ENCODE results near the gene COMMD4. TPM values are rescaled to one million over a fixed set of nuclear protein-coding genes. Genes with fewer than 3 reads are reported as not detected.

The COMMD4 gene
- total RNA-seq, 1 donor = 68.4 TPM

- Histone ChIP-seq H3K36me3 (ENCODE audit: insufficient read depth, low read length) (peaks cover 52% of the 10 kb centered on the region), H3K4me1 (ENCODE audit: insufficient read depth, low read length) (peaks cover 21% of the 10 kb centered on the region), H2AFZ (ENCODE audit: low read length) (no peak overlapping the region), H3K79me2 (ENCODE audit: insufficient read depth, low read length) (peaks cover 14% of the 10 kb centered on the region), H3K4me3 (ENCODE audit: insufficient read depth, low read length) (no peak overlapping the region), H3K27ac (ENCODE audit: low read depth, low read length) (no peak overlapping the region), H4K20me1 (ENCODE audit: insufficient read depth, low read length) (peaks cover 12% of the 10 kb centered on the region), H3K27me3 (ENCODE audit: insufficient read depth, low read length) (no peaks in the 10 kb centered on the region), H3K9me3 (ENCODE audit: low read depth, low read length) (no peaks in the 10 kb centered on the region), H3K4me2 (ENCODE audit: insufficient read depth, low read length) (no peak overlapping the region)
- TF ChIP-seq, protein P1, sequence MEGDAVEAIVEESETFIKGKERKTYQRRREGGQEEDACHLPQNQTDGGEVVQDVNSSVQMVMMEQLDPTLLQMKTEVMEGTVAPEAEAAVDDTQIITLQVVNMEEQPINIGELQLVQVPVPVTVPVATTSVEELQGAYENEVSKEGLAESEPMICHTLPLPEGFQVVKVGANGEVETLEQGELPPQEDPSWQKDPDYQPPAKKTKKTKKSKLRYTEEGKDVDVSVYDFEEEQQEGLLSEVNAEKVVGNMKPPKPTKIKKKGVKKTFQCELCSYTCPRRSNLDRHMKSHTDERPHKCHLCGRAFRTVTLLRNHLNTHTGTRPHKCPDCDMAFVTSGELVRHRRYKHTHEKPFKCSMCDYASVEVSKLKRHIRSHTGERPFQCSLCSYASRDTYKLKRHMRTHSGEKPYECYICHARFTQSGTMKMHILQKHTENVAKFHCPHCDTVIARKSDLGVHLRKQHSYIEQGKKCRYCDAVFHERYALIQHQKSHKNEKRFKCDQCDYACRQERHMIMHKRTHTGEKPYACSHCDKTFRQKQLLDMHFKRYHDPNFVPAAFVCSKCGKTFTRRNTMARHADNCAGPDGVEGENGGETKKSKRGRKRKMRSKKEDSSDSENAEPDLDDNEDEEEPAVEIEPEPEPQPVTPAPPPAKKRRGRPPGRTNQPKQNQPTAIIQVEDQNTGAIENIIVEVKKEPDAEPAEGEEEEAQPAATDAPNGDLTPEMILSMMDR (IDR thresholded peaks at IDR 0.05; ENCODE audit: extremely low read depth, low read depth, low read length) = no peak
- peak; percentile 47 for DNase-seq (ENCODE audit: insufficient read length, low spot score, missing footprints)
Measured at GRCh38 chr15:75366163-75366562, 30.3 kb downstream of the COMMD4 start.

GRCh38 chr15:75367006-75367405, 31.1 kb downstream of the COMMD4 start:
- peak overlapping the region; percentile 62 for H3K27ac ChIP-seq (ENCODE audit: low read depth, low read length)
- peak overlapping the region; percentile 89 for H3K4me2 ChIP-seq (ENCODE audit: insufficient read depth, low read length)
- H3K36me3 ChIP-seq (ENCODE audit: insufficient read depth, low read length) = peaks cover 55% of the 10 kb centered on the region
- no peak overlapping the region for H3K4me3 ChIP-seq (ENCODE audit: insufficient read depth, low read length)
- peaks cover 14% of the 10 kb centered on the region for H3K79me2 ChIP-seq (ENCODE audit: insufficient read depth, low read length)
- no peak for DNase-seq (ENCODE audit: insufficient read length, low spot score, missing footprints)
- H3K27me3 ChIP-seq (ENCODE audit: insufficient read depth, low read length) = no peaks in the 10 kb centered on the region
- no peaks in the 10 kb centered on the region for H3K9me3 ChIP-seq (ENCODE audit: low read depth, low read length)
- H4K20me1 ChIP-seq (ENCODE audit: insufficient read depth, low read length) = peaks cover 12% of the 10 kb centered on the region
- TF ChIP-seq, protein P1 (IDR thresholded peaks at IDR 0.05; ENCODE audit: extremely low read depth, low read depth, low read length) = no peak
- peaks cover 21% of the 10 kb centered on the region for H3K4me1 ChIP-seq (ENCODE audit: insufficient read depth, low read length)
- H2AFZ ChIP-seq (ENCODE audit: low read length) = no peak overlapping the region

DNA sequence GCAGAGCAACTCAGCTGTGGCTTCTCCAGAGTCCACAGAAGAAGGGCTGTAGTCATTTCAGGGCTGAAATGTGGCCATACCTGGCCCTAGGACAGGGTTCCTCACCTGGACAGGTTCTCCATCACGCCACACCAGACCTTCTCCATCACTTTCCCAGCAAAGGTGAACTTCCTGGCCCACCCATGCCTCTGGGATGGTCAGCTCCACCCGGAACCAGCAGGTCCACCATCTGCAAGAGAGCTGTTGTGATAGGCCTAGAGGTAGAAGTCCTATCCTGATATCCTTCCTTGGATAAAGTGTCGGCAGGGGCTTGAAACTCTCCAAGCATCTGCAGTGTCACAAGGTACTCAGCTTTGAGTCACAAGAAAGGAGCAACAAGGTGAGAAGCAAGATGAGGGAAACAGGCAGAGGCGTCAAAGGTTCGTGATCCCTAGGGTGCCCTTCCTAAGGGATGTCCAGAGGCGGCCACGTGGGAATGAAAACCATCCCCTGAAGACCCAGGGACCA, 31.6 kb downstream of the COMMD4 start:
- peak overlapping the region; percentile 89 for H3K4me2 ChIP-seq (ENCODE audit: insufficient read depth, low read length)
- H3K4me1 ChIP-seq (ENCODE audit: insufficient read depth, low read length) = peaks cover 21% of the 10 kb centered on the region
- no peaks in the 10 kb centered on the region for H3K9me3 ChIP-seq (ENCODE audit: low read depth, low read length)
- H3K36me3 ChIP-seq (ENCODE audit: insufficient read depth, low read length) = peaks cover 57% of the 10 kb centered on the region
- H3K27me3 ChIP-seq (ENCODE audit: insufficient read depth, low read length) = no peaks in the 10 kb centered on the region
- peak overlapping the region; percentile 62 for H3K27ac ChIP-seq (ENCODE audit: low read depth, low read length)
- TF ChIP-seq, protein P1 (IDR thresholded peaks at IDR 0.05; ENCODE audit: extremely low read depth, low read depth, low read length) = no peak
- no peak overlapping the region for H2AFZ ChIP-seq (ENCODE audit: low read length)
- H3K4me3 ChIP-seq (ENCODE audit: insufficient read depth, low read length) = peak overlapping the region; percentile 88
- H4K20me1 ChIP-seq (ENCODE audit: insufficient read depth, low read length) = peaks cover 12% of the 10 kb centered on the region
- peaks cover 14% of the 10 kb centered on the region for H3K79me2 ChIP-seq (ENCODE audit: insufficient read depth, low read length)
- DNase-seq (ENCODE audit: insufficient read length, low spot score, missing footprints) = peak; percentile 14

DNA sequence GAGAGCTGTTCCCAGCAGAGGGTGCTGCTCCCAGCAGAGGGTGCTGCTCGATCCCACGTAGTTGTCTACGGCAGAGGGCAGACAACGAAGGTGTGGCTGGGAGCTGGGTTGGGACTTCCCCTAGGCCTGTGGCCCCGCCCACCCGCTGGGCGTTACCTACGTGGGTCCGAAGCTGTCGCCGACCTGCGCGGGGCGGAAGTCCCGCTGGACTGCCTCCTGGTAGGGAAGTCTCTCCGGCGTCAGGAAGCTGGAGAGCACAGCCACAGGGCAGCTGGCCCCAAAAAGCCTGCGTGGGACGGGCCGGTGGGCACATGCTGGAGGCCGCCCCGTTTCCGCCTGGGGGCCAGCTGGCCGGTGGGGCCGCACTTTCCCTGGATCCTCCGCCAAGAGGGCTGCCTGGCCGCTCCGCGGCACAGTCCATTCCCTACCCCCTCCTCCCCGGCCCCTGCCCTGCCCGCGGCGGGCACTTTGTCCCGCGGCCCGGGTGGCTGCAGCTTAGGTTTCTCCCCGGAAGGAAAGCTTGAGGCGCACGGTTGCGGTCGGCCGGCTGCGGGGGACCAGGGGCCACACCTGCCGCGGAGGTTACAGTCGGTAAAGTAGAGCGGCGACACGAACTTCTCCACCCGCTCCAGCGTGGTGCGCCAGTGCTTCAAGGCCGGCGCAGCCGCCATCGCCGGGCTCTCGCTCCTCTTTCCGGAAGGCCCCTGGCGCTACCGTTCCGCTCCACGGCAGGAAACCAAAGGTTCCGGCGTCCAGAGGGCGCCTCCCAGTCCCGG, 32.2 kb downstream of the COMMD4 start, which contains the start of gene MAN2C1:
Gene MAN2C1, minus strand, starts transcription at position 695 of the 776 bp plus-strand sequence. Its CDS starts 24 bp downstream, at position 671.
- peaks cover 58% of the 10 kb centered on the region for H3K36me3 ChIP-seq (ENCODE audit: insufficient read depth, low read length)
- H3K4me2 ChIP-seq (ENCODE audit: insufficient read depth, low read length) = peak within 1 kb of the TSS; percentile 89
- peak; percentile 97 for DNase-seq (ENCODE audit: insufficient read length, low spot score, missing footprints)
- H3K9me3 ChIP-seq (ENCODE audit: low read depth, low read length) = no peaks in the 10 kb centered on the region
- H2AFZ ChIP-seq (ENCODE audit: low read length) = peak within 1 kb of the TSS; percentile 73
- H3K79me2 ChIP-seq (ENCODE audit: insufficient read depth, low read length) = peaks cover 15% of the 10 kb centered on the region
- no peaks in the 10 kb centered on the region for H3K27me3 ChIP-seq (ENCODE audit: insufficient read depth, low read length)
- peaks cover 21% of the 10 kb centered on the region for H3K4me1 ChIP-seq (ENCODE audit: insufficient read depth, low read length)
- TF ChIP-seq, protein P1 (IDR thresholded peaks at IDR 0.05; ENCODE audit: extremely low read depth, low read depth, low read length) = peak; percentile 73
- H4K20me1 ChIP-seq (ENCODE audit: insufficient read depth, low read length) = peaks cover 12% of the 10 kb centered on the region
- peak within 1 kb of the TSS; percentile 62 for H3K27ac ChIP-seq (ENCODE audit: low read depth, low read length)
- H3K4me3 ChIP-seq (ENCODE audit: insufficient read depth, low read length) = peak within 1 kb of the TSS; percentile 88

Data from osteoblast (primary cell).